ENCODE measurements around the gene HOXA3.

GRCh38 chr7:27198138-27198841 lies 45.9 kb upstream of the HOXA3 start:
- TF ChIP-seq CTCF (IDR thresholded peaks at IDR 0.05), result no peak
- TF ChIP-seq POLR2A (IDR thresholded peaks at IDR 0.05), result no peak
- TF ChIP-seq POLR2AphosphoS5 (IDR thresholded peaks at IDR 0.05; ENCODE audit: insufficient read depth in 1 of 2, low read depth in 1 of 2), result peak in 1 of 2 donors; percentile 26
